ENCODE results near the gene MGAT5B.

Gene MGAT5B

GRCh38 chr17:76904116-76904515 is 35.9 kb downstream of the MGAT5B start:
- no peak for DNase-seq (ENCODE audit: low read depth in 2 of 2, low spot score in 1 of 2)

GRCh38 chr17:76905036-76905435 is 36.8 kb downstream of the MGAT5B start:
- no peak for DNase-seq (ENCODE audit: low read depth in 2 of 2, low spot score in 1 of 2)

- no peak for DNase-seq (ENCODE audit: low read depth in 2 of 2, low spot score in 1 of 2)
Observed at GRCh38 chr17:76905836-76906235, 37.6 kb downstream of the MGAT5B start.

GRCh38 chr17:76906463-76906862 is 38.3 kb downstream of the MGAT5B start:
- no peak for DNase-seq (ENCODE audit: low read depth in 2 of 2, low spot score in 1 of 2)

GRCh38 chr17:76907352-76907751 is 39.1 kb downstream of the MGAT5B start:
- DNase-seq (ENCODE audit: low read depth in 2 of 2, low spot score in 1 of 2), result no peak

- DNase-seq (ENCODE audit: low read depth in 2 of 2, low spot score in 1 of 2), result no peak
Observed at GRCh38 chr17:76909971-76910760, 42.0 kb downstream of the MGAT5B start.

GRCh38 chr17:76911299-76912017 is 43.3 kb downstream of the MGAT5B start:
- no peak for DNase-seq (ENCODE audit: low read depth in 2 of 2, low spot score in 1 of 2)

- DNase-seq (ENCODE audit: low read depth in 2 of 2, low spot score in 1 of 2), result no peak
Observed at GRCh38 chr17:76912421-76913164, 44.4 kb downstream of the MGAT5B start.

GRCh38 chr17:76914937-76915336 is 46.7 kb downstream of the MGAT5B start:
- no peak for DNase-seq (ENCODE audit: low read depth in 2 of 2, low spot score in 1 of 2)

GRCh38 chr17:76915840-76916510 is 47.8 kb downstream of the MGAT5B start:
- no peak for DNase-seq (ENCODE audit: low read depth in 2 of 2, low spot score in 1 of 2)

- DNase-seq (ENCODE audit: low read depth in 2 of 2, low spot score in 1 of 2), result no peak
Observed at GRCh38 chr17:76917829-76918228, 49.6 kb downstream of the MGAT5B start.

GRCh38 chr17:76918811-76919210 is 50.6 kb downstream of the MGAT5B start:
- DNase-seq (ENCODE audit: low read depth in 2 of 2, low spot score in 1 of 2), result no peak

- DNase-seq (ENCODE audit: low read depth in 2 of 2, low spot score in 1 of 2), result no peak
Observed at GRCh38 chr17:76920364-76921139, 52.3 kb downstream of the MGAT5B start.

- DNase-seq (ENCODE audit: low read depth in 2 of 2, low spot score in 1 of 2), result no peak
Observed at GRCh38 chr17:76921340-76922036, 53.3 kb downstream of the MGAT5B start.

- DNase-seq (ENCODE audit: low read depth in 2 of 2, low spot score in 1 of 2), result no peak
Observed at GRCh38 chr17:76922084-76922483, 53.9 kb downstream of the MGAT5B start.

- no peak for DNase-seq (ENCODE audit: low read depth in 2 of 2, low spot score in 1 of 2)
Observed at GRCh38 chr17:76922967-76923366, 54.8 kb downstream of the MGAT5B start.

GRCh38 chr17:76923491-76923890 is 55.3 kb downstream of the MGAT5B start:
- DNase-seq (ENCODE audit: low read depth in 2 of 2, low spot score in 1 of 2), result no peak

GRCh38 chr17:76924345-76925342 is 56.4 kb downstream of the MGAT5B start:
- DNase-seq (ENCODE audit: low read depth in 2 of 2, low spot score in 1 of 2), result no peak

- DNase-seq (ENCODE audit: low read depth in 2 of 2, low spot score in 1 of 2), result no peak
Observed at GRCh38 chr17:76925441-76925891, 57.3 kb downstream of the MGAT5B start.

Measured in stimulated activated CD8-positive, alpha-beta memory T cell treated with anti-CD3 and anti-CD28 coated beads, Interleukin-4, amount 100 ng/mL, for 4 hours (primary cell).